GM19099 (cell line): ENCODE results near the gene KRT34.

Experiments used
- POLR2A ChIP-seq: IDR thresholded peaks from 3 replicates; pipeline ENCODE4 v1.6.1; 2011; ENCODE audit warnings: low read depth; ENCODE audit not compliant: insufficient read length; ENCODE audit errors: extremely low read depth

Gene KRT34

DNA sequence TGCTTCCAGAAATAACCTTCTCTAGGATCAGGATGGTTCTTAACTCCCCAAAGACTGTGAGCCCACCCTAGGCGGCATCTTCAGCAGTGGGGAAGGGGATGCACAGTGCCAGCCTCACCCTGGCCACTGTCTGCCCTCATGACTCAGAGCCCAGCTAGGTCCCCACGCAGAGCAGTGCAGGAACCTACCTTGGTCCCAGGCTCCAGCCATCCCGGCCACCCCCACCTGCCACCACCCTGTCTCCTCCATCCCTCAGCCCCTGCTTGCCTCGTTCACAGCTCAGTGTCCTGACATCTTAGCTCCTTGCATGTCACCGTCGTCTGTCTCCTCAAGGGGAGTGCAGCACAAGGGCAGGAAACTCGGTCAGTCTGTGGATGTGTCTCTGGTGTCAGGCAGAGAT, 50.5 kb downstream of the KRT34 start:
- TF ChIP-seq POLR2A = no peak

DNA sequence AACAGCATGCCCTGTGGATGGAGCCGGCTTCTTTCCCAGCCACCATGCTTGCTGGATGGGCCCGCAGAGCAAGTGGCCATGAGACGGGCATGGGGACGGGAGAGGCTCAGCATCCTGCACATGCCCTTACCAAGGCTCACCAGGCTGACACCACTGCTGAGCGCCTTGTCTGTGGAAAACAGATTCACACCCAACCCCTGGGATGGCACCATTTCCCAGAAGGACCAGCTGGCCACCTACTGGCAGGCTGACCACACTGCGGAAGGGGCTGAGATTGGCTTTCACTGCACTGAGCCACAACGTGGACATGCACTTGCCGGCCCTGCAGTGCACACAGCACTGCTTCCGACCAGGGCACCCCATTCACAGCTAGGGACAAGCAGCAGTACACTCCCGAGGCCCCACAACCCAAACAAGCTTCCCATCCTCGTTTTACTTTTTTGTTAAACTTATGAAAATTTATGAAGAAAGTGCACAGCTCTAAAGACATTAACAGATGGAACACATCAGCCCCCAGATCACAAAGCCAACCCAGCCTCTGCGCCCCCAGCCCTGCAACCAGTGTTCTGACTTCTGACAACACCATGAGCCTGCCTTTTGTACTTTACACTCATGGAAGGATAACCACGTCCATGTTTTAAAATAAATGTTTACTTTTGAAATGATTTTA, 52.7 kb downstream of the KRT34 start:
- TF ChIP-seq POLR2A = no peak

GRCh38 chr17:41328207-41328606, 53.9 kb downstream of the KRT34 start:
- no peak for TF ChIP-seq POLR2A
